ENCODE measurements around the gene PAPPA. TPM values are rescaled to one million over a fixed set of nuclear protein-coding genes. Genes with fewer than 3 reads are reported as not detected.

The PAPPA gene
- total RNA-seq, 1 experiment from 2014 or later: 0.05 TPM

DNA sequence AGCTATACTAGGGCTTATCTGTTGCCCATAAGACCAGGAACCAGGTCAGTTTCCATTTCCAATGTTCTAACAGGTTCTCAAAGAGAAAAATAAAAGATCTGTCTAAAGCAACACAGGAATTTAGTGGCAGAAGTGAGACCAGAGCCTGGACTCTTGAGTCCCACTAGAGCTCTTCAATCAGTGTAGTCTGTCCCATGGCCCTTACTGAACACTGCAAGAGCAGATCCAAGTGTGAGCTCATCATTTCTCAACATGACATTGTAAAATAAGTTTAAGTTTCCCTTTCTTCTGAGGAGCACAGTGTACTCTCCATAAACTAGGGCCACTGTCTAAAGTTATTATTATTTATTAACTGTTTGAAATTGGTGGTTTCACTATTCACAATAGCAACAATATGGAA, 8.6 kb upstream of the PAPPA start:
- Histone ChIP-seq H3K4me3 (replicated peaks in 1 of 2; ENCODE audit: low read depth in 1 of 2, low read length in 2 of 2) (no peak overlapping the region), H3K4me2 (ENCODE audit: low read length) (no peak overlapping the region), H2AFZ (ENCODE audit: low read depth, low read length, poor library complexity, severe bottlenecking) (no peak overlapping the region), H3K9me3 (ENCODE audit: control insufficient read depth in 1 of 2, insufficient read depth in 1 of 2, low read depth in 1 of 2, low read length in 2 of 2) (no peaks in the 10 kb centered on the region), H4K20me1 (ENCODE audit: insufficient read depth) (no peaks in the 10 kb centered on the region), H3K4me1 (ENCODE audit: control insufficient read depth in 1 of 2, insufficient read depth in 2 of 2, low read length in 2 of 2) (no peaks in the 10 kb centered on the region), H3K79me2 (ENCODE audit: insufficient read depth, low read length) (no peaks in the 10 kb centered on the region), H3K9me2 (ENCODE audit: insufficient read depth) (no peaks in the 10 kb centered on the region), H3K36me3 (ENCODE audit: control insufficient read depth in 1 of 2, insufficient read depth in 2 of 2, low read length in 2 of 2) (no peaks in the 10 kb centered on the region), H3K27me3 (ENCODE audit: insufficient read depth, low read length) (peaks cover 40% of the 10 kb centered on the region; the same call in 1 of the 2 replicates), H3K9ac (ENCODE audit: low read length) (no peak overlapping the region), H3K27ac (ENCODE audit: low read depth, low read length) (no peak overlapping the region)
- TF ChIP-seq SP1 (IDR thresholded peaks at IDR 0.05; ENCODE audit: low read depth): no peak
- no peak for TF ChIP-seq CTCF (IDR thresholded peaks at IDR 0.05 in 2 of 3, conservative IDR thresholded peaks at IDR 0.05 in 1 of 3; ENCODE audit: borderline replicate concordance in 1 of 3, insufficient read depth in 1 of 3, low read depth in 2 of 3, low read length in 2 of 3)
- TF ChIP-seq ZNF274 (IDR thresholded peaks at IDR 0.05; ENCODE audit: low read depth, low read length): no peak
- no peak for TF ChIP-seq EGR1 (IDR thresholded peaks at IDR 0.05; ENCODE audit: low read depth)
- TF ChIP-seq MAX (IDR thresholded peaks at IDR 0.05): no peak
- TF ChIP-seq, protein P1, sequence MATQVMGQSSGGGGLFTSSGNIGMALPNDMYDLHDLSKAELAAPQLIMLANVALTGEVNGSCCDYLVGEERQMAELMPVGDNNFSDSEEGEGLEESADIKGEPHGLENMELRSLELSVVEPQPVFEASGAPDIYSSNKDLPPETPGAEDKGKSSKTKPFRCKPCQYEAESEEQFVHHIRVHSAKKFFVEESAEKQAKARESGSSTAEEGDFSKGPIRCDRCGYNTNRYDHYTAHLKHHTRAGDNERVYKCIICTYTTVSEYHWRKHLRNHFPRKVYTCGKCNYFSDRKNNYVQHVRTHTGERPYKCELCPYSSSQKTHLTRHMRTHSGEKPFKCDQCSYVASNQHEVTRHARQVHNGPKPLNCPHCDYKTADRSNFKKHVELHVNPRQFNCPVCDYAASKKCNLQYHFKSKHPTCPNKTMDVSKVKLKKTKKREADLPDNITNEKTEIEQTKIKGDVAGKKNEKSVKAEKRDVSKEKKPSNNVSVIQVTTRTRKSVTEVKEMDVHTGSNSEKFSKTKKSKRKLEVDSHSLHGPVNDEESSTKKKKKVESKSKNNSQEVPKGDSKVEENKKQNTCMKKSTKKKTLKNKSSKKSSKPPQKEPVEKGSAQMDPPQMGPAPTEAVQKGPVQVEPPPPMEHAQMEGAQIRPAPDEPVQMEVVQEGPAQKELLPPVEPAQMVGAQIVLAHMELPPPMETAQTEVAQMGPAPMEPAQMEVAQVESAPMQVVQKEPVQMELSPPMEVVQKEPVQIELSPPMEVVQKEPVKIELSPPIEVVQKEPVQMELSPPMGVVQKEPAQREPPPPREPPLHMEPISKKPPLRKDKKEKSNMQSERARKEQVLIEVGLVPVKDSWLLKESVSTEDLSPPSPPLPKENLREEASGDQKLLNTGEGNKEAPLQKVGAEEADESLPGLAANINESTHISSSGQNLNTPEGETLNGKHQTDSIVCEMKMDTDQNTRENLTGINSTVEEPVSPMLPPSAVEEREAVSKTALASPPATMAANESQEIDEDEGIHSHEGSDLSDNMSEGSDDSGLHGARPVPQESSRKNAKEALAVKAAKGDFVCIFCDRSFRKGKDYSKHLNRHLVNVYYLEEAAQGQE (IDR thresholded peaks at IDR 0.05; ENCODE audit: low read depth): no peak
- no peak for TF ChIP-seq ATF3 (IDR thresholded peaks at IDR 0.05)
- TF ChIP-seq EZH2phosphoT487 (IDR thresholded peaks at IDR 0.05; ENCODE audit: borderline replicate concordance): no peak
- TF ChIP-seq ELF1 (IDR thresholded peaks at IDR 0.05; ENCODE audit: borderline replicate concordance, low read depth): no peak
- TF ChIP-seq SRF (IDR thresholded peaks at IDR 0.05; ENCODE audit: low read depth): no peak
- TF ChIP-seq TCF7L2 (IDR thresholded peaks at IDR 0.05; ENCODE audit: borderline replicate concordance, extremely low read depth, insufficient read depth, insufficient read length): no peak
- intact Hi-C loops (cut with micrococcal nuclease): no loop called here
- CTCF ChIA-PET: no interaction called here
- RAD21 ChIA-PET (ENCODE audit: low non-redundant PET in 1 of 2, low total read pairs in 2 of 2, uncharacterized antibody in 2 of 2, unreplicated experiment in 2 of 2): no interaction called here
- BruUV-seq (replicated peaks): no TSS peak
- no peak for DNase-seq (ENCODE audit: low read depth, low spot score)
- ATAC-seq: no peak
- POLR2A ChIA-PET: no interaction called here
